ENCODE results near the gene MRPS22.

The MRPS22 gene

GRCh38 chr3:139343895-139344856 lies at the start of gene MRPS22:
TSS of gene MRPS22 (plus strand) at chr3:139344020. CDS start at chr3:139344027, 7 bp downstream.
- DNase-seq, result peak; percentile 75

GRCh38 chr3:139295040-139295439 lies 48.8 kb upstream of the MRPS22 start:
- no peak for DNase-seq

- DNase-seq, result no peak
These were observed 47.6 kb upstream of the MRPS22 start for GRCh38 chr3:139296141-139296718.

- DNase-seq, result no peak
These were observed 46.1 kb upstream of the MRPS22 start for GRCh38 chr3:139297588-139298311.

DNA sequence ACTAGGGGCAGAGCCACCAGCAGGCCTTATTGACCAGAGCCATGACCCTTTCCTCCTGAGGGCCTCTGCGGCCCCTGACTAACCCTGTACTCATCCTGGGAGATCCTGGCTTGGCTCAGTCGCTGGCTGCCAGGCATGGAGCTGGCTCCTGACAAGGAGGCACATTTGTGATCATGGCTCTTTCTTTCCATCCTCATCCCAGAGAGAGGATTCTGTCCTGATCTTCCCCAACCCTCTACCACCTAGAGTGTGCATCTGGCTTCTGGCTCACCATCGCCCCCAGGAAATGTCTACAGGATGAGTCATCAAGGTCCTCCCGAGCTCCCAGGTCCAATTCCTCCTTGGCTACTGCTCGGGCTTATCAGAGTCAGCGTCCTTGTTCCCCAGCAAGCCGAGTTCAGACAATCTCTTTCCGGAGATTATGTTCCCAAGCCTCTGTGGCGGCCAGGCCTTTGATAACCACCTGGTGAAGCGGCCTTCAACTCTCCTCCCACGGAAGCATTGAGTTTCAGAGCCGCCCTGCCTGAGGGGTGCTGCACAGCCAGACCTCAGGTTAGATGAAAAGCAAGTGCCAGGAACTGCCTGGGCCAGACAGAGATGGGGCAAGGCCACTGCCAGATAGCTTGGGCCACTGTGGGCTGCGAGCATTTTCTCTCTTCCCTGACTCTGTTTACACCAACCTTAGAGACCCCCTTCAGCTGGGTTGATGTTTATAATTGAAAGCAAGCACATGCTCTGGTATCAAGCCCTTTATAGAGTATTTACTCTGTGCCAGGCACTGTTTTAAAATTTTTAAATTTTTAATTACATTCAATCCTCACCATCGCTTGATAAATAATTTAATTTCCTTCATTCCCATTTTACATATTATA lies 44.3 kb upstream of the MRPS22 start:
- no peak for DNase-seq

DNA sequence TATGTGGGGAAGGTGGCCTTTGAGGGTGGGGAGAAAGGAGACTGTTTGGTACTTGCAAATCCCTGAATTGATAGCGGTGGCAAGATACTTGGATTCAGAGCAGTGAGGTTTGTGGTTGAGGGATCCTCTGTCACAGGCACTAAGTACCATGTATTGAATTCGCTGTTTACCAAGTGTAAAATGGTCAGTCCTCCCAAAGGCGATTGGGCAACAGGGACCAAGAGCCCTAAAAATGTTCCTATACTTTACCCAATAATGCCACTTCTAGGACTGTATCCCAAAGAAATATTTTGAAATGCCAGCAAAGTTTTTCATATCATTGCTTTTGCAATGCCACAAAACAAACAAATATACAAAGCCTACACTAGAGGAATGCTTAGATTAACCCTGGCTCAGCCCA lies 43.4 kb upstream of the MRPS22 start:
- no peak for DNase-seq

DNA sequence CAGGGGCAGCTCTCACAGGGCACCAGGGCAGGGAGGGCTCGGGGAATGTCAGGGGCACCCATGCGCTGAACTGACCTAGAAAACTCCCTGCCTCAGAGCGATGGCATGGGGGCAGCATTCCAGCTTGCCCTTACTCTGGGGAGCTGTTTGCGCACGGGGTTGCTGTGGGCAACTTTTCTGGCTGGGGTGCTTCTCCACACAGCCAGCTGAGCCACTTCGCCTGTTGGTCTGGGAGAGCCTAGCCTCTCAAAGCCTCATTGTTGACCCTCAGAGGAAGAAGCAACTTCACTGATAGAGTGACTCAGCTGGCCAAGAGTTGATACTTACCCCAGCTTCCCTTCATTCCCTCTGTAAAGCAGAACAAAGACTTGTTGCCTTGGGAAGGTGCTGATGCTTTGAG lies 42.6 kb upstream of the MRPS22 start:
- no peak for DNase-seq

DNA sequence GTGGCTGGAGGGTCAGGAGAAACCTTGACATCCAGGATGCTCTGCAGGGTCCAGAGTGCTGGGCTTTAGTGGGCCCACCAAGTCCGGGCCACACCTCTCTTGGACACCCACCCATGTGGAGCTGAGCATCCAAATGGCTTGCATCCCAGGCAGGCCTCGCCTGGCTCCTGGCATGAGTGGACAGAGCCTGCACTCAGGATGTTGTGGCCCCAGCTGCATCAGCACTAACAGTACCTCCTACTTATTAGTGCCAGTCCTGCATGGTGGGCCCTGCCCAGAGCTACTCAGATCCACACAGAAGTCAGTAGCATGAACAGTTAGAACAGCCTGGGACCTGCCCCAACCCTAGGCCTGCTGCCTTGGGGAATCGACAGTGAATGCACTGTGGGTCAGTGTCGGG lies 42.2 kb upstream of the MRPS22 start:
- DNase-seq, result no peak

DNA sequence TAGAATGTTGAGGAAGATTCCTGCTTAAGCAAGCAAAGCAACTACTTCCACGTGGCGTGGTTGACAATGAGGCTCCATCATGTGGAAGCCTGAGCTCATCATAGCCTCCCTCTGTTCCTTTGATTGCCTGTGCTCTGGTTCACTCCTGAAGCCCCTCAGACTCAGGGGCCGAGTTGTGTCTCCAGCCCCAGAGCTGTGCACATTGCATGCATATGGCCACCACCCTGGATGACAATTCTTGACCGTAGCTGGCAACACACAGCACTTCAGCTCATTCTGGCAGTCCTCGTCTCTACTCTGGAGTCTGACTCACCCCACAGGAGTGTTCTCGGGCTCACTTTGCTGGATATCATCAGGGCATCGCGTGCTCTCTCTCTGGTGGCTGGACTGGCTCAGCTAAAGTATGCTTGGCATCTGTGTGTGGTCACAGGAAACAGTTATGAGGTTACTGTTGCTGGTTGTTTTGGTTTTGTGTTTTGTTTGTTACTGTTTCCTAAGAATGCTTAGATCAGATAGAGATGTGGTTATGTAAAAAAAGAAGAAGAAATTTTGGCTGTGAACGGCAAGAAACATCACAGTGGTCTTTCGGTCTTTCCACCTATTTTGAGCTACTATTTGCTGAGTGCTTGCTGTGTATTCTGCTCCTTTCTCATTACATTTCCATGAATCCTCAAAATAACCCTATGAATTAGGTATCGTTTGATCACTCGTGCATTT lies 41.6 kb upstream of the MRPS22 start:
- DNase-seq, result peak; percentile 96

GRCh38 chr3:139302801-139303113 lies 41.1 kb upstream of the MRPS22 start:
- DNase-seq, result no peak

- no peak for DNase-seq
These were observed 40.6 kb upstream of the MRPS22 start for GRCh38 chr3:139303216-139303615.

DNA sequence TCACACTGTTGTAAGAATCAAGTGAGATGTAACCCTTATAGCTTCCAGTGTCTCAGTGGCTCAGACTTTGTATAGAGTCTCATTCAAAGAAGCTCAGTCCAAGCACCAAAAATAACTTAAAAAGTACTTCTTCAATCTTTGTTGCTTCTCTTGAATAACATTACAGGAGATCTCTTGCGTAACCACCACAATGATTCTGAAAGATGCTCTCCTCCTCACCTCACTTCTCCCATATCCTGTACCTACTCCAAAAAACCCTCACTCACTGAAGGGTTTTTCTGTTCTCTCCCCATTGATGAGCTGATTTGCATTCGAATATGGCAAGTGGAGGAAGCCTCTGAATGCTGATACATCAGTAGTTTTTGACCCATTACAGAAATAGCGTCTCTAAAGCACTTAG lies 39.4 kb upstream of the MRPS22 start:
- DNase-seq, result no peak

GRCh38 chr3:139306078-139306477 lies 37.7 kb upstream of the MRPS22 start:
- no peak for DNase-seq

DNA sequence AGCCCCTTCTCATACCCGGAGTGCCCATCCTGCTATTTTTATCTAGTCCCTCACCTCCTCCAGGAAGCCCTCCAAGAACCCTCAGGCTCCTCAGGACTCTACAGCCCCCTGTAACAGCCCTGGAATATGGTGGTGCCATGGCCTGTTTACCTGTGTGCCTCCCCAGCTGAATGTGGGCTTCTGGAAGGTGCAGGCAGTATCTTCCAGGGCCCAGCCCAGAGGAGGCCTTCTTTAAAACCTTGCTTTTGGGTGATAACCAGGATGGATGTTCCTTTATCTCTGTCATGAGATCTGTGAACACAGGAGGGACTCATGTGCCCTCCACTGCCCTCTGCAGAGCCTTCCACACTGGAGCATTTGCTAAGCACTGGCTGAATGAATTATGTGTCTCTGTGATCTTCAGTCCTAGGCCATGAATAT lies 36.7 kb upstream of the MRPS22 start:
- DNase-seq, result no peak

GRCh38 chr3:139307601-139308555 lies 35.9 kb upstream of the MRPS22 start:
- no peak for DNase-seq

GRCh38 chr3:139308560-139308959 lies 35.3 kb upstream of the MRPS22 start:
- DNase-seq, result no peak

DNA sequence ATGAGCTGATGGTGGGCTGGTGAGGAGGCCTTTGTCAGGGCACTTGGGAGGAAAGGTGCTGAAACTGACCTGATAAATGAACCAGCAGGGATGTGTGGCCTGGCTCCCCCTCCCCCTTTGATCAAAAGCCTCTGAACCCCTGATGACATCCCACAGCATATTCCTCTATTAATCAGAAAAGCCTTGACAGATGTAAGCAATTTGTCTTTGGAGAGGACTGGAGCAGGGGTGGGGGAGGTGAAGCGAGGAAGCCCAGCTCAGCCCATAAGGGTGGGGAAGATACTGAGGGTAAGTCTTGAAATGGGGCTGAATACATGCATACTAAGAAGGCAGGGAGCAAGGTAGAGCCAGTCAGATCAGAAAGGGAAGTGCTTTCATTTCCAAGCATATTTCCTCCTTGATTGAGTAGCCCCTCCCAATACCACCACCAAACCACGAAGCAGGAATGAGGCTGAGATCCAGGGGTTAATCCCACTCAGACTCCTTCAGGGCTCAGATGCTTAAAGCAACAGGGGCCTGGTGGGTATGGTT lies 34.7 kb upstream of the MRPS22 start:
- DNase-seq, result no peak

- no peak for DNase-seq
These were observed 33.9 kb upstream of the MRPS22 start for GRCh38 chr3:139309880-139310279.

- DNase-seq, result peak; percentile 24
These were observed 33.3 kb upstream of the MRPS22 start for GRCh38 chr3:139310474-139310933.

- no peak for DNase-seq
These were observed 32.3 kb upstream of the MRPS22 start for GRCh38 chr3:139311557-139311956.

GRCh38 chr3:139312416-139312815 lies 31.4 kb upstream of the MRPS22 start:
- no peak for DNase-seq

Data from amniotic stem cell (primary cell).